ENCODE results near the gene TRIB2.

GRCh38 chr2:12727065-12727464 is 10.3 kb downstream of the TRIB2 start:
- TF ChIP-seq CTCF (IDR thresholded peaks at IDR 0.05; ENCODE audit: low read depth, low read length) = no peak
- TF ChIP-seq EZH2phosphoT487 (IDR thresholded peaks at IDR 0.05; ENCODE audit: low read depth) = no peak

All from OCI-LY3 (cell line).